Measurements from ENCODE around the gene PLXDC2.

The PLXDC2 gene

GRCh38 chr10:19941206-19941880 is 125.1 kb downstream of the PLXDC2 start:
- no peak for DNase-seq (ENCODE audit: low spot score)

DNA sequence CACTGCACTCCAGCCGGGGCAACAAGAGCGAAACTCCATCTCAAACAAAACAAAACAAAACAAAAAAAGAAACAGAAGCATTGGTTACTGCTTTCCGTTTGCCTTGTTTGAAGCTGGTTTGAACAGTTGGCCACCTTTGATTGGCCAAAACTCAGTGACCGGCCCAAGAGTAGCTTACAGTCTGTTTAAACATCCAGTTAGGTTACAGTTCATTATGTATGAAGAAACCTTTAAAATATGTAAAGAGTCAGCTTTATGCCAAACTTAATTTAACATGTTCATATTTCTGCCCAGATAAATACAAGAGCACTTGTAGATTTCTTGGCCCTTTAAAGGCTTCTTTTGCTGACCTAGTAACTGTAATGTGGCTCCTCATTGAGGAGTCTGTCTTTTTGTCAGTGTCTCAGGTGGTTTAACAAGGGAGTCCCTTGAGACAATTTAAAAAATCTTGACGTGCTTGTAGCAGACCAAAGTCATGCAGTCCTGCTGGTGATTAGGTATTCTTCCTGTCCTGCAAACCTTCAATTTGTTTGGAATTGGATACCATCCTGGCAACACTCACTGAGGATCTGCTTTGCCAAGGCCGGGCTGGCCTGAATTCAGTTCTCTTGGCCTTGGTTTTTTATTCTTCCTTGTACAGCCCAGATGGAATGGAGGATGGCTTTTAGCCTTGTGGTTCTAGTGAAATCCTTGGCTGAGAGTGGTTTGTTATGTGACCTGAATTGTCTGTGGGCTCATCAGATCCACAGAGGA is 128.9 kb downstream of the PLXDC2 start:
- no peak for DNase-seq (ENCODE audit: low spot score)

DNA sequence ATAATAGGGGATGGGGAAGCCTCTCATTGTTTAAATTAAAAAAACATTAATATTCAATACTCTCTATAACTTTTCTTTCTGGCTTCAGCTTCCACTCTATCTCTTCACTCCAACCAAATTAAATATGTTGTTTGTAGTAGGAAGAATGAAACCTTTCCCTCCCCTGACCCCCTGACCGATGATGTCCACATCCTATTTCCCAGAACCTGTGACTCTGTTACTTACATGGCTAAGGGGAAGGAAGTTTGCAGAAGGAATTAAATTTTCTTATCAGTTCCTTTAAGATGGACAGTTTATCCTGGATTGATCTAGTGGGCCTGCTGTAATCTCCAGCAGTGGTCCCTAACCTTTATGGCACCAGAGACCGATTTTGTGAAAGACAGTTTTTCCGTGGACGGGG is 130.0 kb downstream of the PLXDC2 start:
- no peak for DNase-seq (ENCODE audit: low spot score)

GRCh38 chr10:19946791-19947190 is 130.6 kb downstream of the PLXDC2 start:
- no peak for DNase-seq (ENCODE audit: low spot score)

GRCh38 chr10:19947215-19947614 is 131.0 kb downstream of the PLXDC2 start:
- DNase-seq (ENCODE audit: low spot score): no peak

GRCh38 chr10:19947656-19948055 is 131.4 kb downstream of the PLXDC2 start:
- no peak for DNase-seq (ENCODE audit: low spot score)

GRCh38 chr10:19952224-19953010 is 136.2 kb downstream of the PLXDC2 start:
- DNase-seq (ENCODE audit: low spot score): no peak

DNA sequence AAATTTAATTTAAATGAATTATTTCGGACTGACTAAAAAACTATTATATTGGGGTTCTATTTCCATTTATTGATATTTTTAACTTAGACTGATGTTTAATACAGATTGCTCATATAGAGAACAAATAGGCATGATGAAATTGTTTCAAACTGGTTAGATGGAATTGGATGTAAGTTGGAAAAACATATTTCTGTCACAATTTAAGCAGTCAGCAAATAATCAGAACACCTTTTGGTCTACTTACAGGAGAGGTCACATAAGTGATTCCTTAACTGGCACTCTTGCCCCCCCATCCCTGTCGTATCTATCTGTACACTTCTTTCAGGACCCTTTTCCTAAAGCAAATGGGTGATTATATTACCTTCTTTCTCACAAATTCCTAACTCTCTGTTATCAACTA is 138.4 kb downstream of the PLXDC2 start:
- DNase-seq (ENCODE audit: low spot score): no peak

DNA sequence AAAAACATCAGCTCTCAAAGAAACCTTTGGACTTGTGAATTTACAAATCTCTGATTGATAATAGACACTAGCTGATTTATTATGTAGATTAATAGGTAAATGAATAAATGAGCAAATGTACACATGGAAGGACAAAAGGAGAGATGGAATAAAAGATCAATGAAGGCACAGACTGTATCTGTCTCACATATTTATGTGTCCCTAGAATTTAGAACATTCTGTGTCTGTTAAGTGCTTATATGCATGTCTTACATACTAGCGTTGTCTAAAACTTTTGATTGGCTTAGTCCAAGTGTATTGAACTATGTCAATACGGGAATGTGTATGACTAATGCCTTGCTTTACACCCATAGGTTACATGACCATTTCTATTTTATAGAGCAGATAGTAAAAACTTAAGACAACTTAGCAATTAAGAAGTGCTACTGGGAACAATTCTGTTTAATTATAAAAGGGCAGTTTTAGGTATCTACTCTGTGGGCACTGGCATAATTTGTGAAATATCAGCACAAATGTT is 140.3 kb downstream of the PLXDC2 start:
- no peak for DNase-seq (ENCODE audit: low spot score)

GRCh38 chr10:19958787-19959186 is 142.6 kb downstream of the PLXDC2 start:
- no peak for DNase-seq (ENCODE audit: low spot score)

GRCh38 chr10:19961076-19962053 is 145.1 kb downstream of the PLXDC2 start:
- no peak for DNase-seq (ENCODE audit: low spot score)

GRCh38 chr10:19964625-19965024 is 148.4 kb downstream of the PLXDC2 start:
- DNase-seq (ENCODE audit: low spot score): no peak

- DNase-seq (ENCODE audit: low spot score): no peak
Measured at GRCh38 chr10:19966751-19967150, 150.5 kb downstream of the PLXDC2 start.

DNA sequence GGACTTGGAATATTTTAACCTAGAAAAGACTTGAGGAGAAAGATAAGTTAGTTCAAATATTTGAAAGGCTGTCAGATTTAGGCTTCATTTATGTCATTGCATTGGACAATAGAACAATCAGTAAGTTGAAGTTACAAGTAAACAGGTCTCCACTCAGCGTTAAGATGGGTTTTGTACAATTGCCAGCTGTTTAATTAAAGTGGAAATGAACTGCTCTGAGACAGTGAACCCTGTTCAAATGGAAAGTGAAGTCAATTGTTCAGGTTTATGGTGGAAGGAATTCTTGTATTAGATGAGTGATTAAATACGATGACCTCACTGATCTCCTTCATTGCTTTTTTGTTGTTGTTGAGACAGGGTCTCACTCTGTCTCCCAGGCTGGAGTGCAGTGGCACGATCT is 151.7 kb downstream of the PLXDC2 start:
- DNase-seq (ENCODE audit: low spot score): no peak

DNA sequence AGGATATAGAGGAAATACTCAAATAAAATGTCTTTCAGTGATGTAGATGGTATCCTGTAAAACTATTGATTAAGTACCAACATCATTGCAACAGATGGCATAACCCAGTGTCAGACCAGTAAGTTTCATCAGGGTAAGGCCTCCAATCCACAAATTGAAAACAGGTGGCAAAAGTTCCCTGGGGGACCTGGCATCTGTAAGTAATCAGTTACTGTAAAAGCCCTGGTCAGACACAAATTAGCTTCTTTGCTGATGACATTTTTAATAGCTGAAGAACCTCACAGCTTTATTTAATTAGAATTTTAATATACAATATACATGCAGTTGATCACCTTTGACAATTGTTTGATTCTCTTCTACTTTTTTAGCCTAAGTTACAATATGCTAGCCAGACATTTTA is 152.5 kb downstream of the PLXDC2 start:
- DNase-seq (ENCODE audit: low spot score): no peak

GRCh38 chr10:19970256-19970655 is 154.0 kb downstream of the PLXDC2 start:
- no peak for DNase-seq (ENCODE audit: low spot score)

- DNase-seq (ENCODE audit: low spot score): no peak
Measured at GRCh38 chr10:19970717-19971116, 154.5 kb downstream of the PLXDC2 start.

DNA sequence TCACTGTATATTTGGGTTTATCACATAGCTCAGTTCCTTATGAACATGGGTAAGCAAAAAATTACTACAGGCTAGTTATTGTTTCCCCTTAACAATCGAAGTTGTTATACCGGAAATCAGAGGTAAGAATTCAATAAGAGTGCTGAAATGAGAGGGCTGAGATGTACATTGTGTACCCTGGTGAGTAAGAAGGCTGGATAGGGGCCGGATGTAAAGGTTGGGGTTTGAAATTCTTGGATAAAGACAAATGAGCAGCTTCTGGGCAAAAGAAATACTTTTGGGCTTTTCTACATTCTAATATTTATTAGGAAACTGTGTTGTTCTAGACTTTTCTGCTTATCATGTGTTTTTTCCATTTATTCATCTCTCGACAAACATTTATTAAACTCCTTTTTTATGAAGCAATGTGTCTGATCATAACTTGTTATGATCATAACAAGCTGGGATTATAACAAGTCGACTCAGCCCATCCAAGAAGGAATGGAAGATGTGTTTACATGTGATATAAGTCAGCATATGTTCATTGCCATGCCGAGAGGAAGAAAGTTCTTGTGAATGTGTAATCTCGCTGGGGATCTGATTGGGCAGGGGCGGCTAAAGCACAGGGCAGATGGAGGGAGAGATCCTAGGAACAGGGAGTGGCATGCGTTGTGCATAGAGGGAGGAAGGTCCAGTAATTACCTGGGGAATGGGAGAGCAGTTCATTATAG is 155.3 kb downstream of the PLXDC2 start:
- no peak for DNase-seq (ENCODE audit: low spot score)

GRCh38 chr10:19974138-19974537 is 157.9 kb downstream of the PLXDC2 start:
- no peak for DNase-seq (ENCODE audit: low spot score)

DNA sequence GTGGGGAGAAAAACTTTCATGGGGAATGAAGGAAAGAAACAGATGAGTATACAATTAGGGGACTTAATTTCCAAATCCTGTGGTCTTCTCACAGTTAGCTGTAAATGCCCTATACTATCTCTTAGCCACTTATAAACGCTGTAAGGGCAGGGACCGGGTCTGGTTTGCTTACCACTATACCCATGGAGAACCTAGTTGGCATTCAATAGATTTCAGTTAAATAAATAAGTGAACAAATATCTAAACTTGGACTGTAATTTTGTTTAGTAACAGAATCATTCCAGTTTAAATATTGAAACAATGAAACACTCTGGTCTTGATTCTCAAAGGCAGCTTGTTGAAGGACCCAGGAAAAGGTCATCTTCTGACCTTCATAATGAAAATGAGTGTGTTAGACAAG is 158.3 kb downstream of the PLXDC2 start:
- no peak for DNase-seq (ENCODE audit: low spot score)

DNA sequence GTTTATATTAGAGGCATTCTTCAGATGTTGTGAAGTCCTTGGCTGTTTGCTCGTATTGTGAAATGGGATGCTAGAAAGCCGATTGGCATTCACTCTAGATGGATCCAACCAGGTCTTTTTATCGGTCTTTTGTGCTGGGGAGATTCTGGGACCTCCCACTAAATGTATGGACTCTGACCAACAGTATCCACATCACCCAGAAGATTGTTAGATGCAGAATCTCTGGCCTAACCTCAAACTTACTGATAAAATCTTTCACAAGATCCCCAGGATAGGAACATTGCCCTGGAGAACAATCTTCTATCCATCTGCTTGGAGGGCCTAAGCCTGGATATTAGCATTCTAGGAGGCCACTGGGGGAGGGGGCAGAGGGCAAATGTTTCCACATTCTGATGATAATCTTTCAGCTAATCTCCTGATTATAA is 160.9 kb downstream of the PLXDC2 start:
- no peak for DNase-seq (ENCODE audit: low spot score)
